Neuron (in vitro differentiated cells): ENCODE results near the gene PLA2G15.

Source experiments
- H2AFZ ChIP-seq: one replicate; pipeline ENCODE4 v1.6.1; 2013; ENCODE audit warnings: low read depth, mild to moderate bottlenecking, inconsistent platforms, low read length, moderate library complexity
- H3K27me3 ChIP-seq: one replicate; pipeline ENCODE4 v1.6.1; 2013; ENCODE audit warnings: low read length; ENCODE audit not compliant: insufficient read depth
- H3K36me3 ChIP-seq: one replicate; pipeline ENCODE4 v1.6.1; 2013; ENCODE audit warnings: low read length; ENCODE audit not compliant: insufficient read depth
- H3K4me1 ChIP-seq: one replicate; pipeline ENCODE4 v1.6.1; 2013; ENCODE audit warnings: low read length; ENCODE audit not compliant: insufficient read depth
- H3K4me3 ChIP-seq: 2 replicates; pipeline ENCODE4 v1.5.1; 2013; ENCODE audit warnings: mild to moderate bottlenecking, low read length, moderate library complexity
- H3K9me3 ChIP-seq: one replicate; pipeline ENCODE4 v1.6.1; 2013; ENCODE audit warnings: low read length

Gene PLA2G15

GRCh38 chr16:68235108-68235886 is 9.9 kb upstream of the PLA2G15 start:
- peaks cover 17% of the 10 kb centered on the region for H3K9me3 ChIP-seq
- no peaks in the 10 kb centered on the region for H3K27me3 ChIP-seq
- H2AFZ ChIP-seq, result no peak overlapping the region
- H3K36me3 ChIP-seq, result no peaks in the 10 kb centered on the region
- peaks cover 8% of the 10 kb centered on the region for H3K4me1 ChIP-seq
- no peak overlapping the region for H3K4me3 ChIP-seq

GRCh38 chr16:68235887-68236136 is 9.4 kb upstream of the PLA2G15 start, which contains the start of gene ESRP2:
Gene ESRP2 (minus strand): TSS chr16:68236127. CDS start chr16:68236045, 82 bp downstream.
- Histone ChIP-seq H2AFZ (peak within 1 kb of the TSS; percentile 65), H3K27me3 (no peaks in the 10 kb centered on the region), H3K4me3 (peak within 1 kb of the TSS; percentile 32), H3K4me1 (peaks cover 8% of the 10 kb centered on the region), H3K9me3 (peaks cover 17% of the 10 kb centered on the region), H3K36me3 (no peaks in the 10 kb centered on the region)

GRCh38 chr16:68236137-68236825 is 8.9 kb upstream of the PLA2G15 start:
- no peaks in the 10 kb centered on the region for H3K27me3 ChIP-seq
- H3K4me1 ChIP-seq, result peaks cover 8% of the 10 kb centered on the region
- no peak overlapping the region for H3K4me3 ChIP-seq
- H3K36me3 ChIP-seq, result no peaks in the 10 kb centered on the region
- H2AFZ ChIP-seq, result no peak overlapping the region
- peaks cover 17% of the 10 kb centered on the region for H3K9me3 ChIP-seq

- peaks cover 17% of the 10 kb centered on the region for H3K9me3 ChIP-seq
- H3K4me3 ChIP-seq, result peak overlapping the region; percentile 32
- no peaks in the 10 kb centered on the region for H3K36me3 ChIP-seq
- peaks cover 8% of the 10 kb centered on the region for H3K4me1 ChIP-seq
- H3K27me3 ChIP-seq, result no peaks in the 10 kb centered on the region
- peak overlapping the region; percentile 65 for H2AFZ ChIP-seq
These were observed 8.3 kb upstream of the PLA2G15 start for GRCh38 chr16:68236826-68237242.

GRCh38 chr16:68237243-68238028 is 7.7 kb upstream of the PLA2G15 start:
- Histone ChIP-seq H3K27me3 (no peaks in the 10 kb centered on the region), H3K9me3 (peaks cover 17% of the 10 kb centered on the region), H2AFZ (peak overlapping the region; percentile 65), H3K4me1 (peaks cover 8% of the 10 kb centered on the region), H3K4me3 (peak overlapping the region; percentile 32), H3K36me3 (no peaks in the 10 kb centered on the region)

- no peaks in the 10 kb centered on the region for H3K27me3 ChIP-seq
These were observed 7.2 kb upstream of the PLA2G15 start for GRCh38 chr16:68238029-68238345.

GRCh38 chr16:68242085-68242484 is 3.1 kb upstream of the PLA2G15 start:
- Histone ChIP-seq H3K36me3 (no peaks in the 10 kb centered on the region), H2AFZ (no peak overlapping the region), H3K27me3 (no peaks in the 10 kb centered on the region), H3K4me1 (peaks cover 13% of the 10 kb centered on the region), H3K9me3 (peaks cover 7% of the 10 kb centered on the region), H3K4me3 (no peak overlapping the region)

More at GRCh38 chr16:68238029-68238345, 7.2 kb upstream of the PLA2G15 start:
- Histone ChIP-seq H3K36me3 (no peaks in the 10 kb centered on the region), H3K9me3 (peaks cover 17% of the 10 kb centered on the region), H2AFZ (no peak overlapping the region), H3K4me3 (no peak overlapping the region), H3K4me1 (peaks cover 8% of the 10 kb centered on the region)

- Histone ChIP-seq H3K27me3 (no peaks in the 10 kb centered on the region), H3K4me1 (peaks cover 11% of the 10 kb centered on the region), H2AFZ (no peak overlapping the region), H3K4me3 (no peak overlapping the region), H3K36me3 (no peaks in the 10 kb centered on the region), H3K9me3 (peaks cover 3% of the 10 kb centered on the region)
These were observed 2.0 kb upstream of the PLA2G15 start for GRCh38 chr16:68242926-68243858.

GRCh38 chr16:68244481-68244902 is 681 bp upstream of the PLA2G15 start:
- Histone ChIP-seq H3K4me1 (peaks cover 11% of the 10 kb centered on the region), H3K9me3 (peaks cover 3% of the 10 kb centered on the region), H2AFZ (peak overlapping the region; percentile 84), H3K36me3 (peaks cover 4% of the 10 kb centered on the region), H3K4me3 (peak overlapping the region; percentile 94), H3K27me3 (no peaks in the 10 kb centered on the region)

GRCh38 chr16:68246121-68246520 is 948 bp downstream of the PLA2G15 start:
- H3K9me3 ChIP-seq, result no peaks in the 10 kb centered on the region

GRCh38 chr16:68246666-68247065 is 1.5 kb downstream of the PLA2G15 start:
- Histone ChIP-seq H3K27me3 (no peaks in the 10 kb centered on the region), H2AFZ (no peak overlapping the region), H3K4me1 (peaks cover 11% of the 10 kb centered on the region), H3K9me3 (no peaks in the 10 kb centered on the region), H3K4me3 (no peak overlapping the region), H3K36me3 (peaks cover 4% of the 10 kb centered on the region)

More at GRCh38 chr16:68246121-68246520, 948 bp downstream of the PLA2G15 start:
- Histone ChIP-seq H3K36me3 (peaks cover 4% of the 10 kb centered on the region), H3K27me3 (no peaks in the 10 kb centered on the region), H3K4me1 (peaks cover 11% of the 10 kb centered on the region), H2AFZ (no peak overlapping the region), H3K4me3 (peak overlapping the region; percentile 94)

GRCh38 chr16:68247400-68247799 is 2.2 kb downstream of the PLA2G15 start:
- H3K4me1 ChIP-seq, result peaks cover 11% of the 10 kb centered on the region
- no peaks in the 10 kb centered on the region for H3K9me3 ChIP-seq
- H3K27me3 ChIP-seq, result no peaks in the 10 kb centered on the region
- H3K36me3 ChIP-seq, result peaks cover 4% of the 10 kb centered on the region
- H3K4me3 ChIP-seq, result no peak overlapping the region
- no peak overlapping the region for H2AFZ ChIP-seq
